ENCODE results near the gene CACNA1D. TPM values are rescaled to one million over a fixed set of nuclear protein-coding genes. Genes with fewer than 3 reads are reported as not detected.

CACNA1D gene
- total and polyA plus RNA-seq, 12 donors = 0.04 to 1.9 (median 0.49) TPM

GRCh38 chr3:53506763-53507145 lies 12.3 kb downstream of the CACNA1D start:
- intact Hi-C loops (cut with DNase I) = no loop called here

DNA sequence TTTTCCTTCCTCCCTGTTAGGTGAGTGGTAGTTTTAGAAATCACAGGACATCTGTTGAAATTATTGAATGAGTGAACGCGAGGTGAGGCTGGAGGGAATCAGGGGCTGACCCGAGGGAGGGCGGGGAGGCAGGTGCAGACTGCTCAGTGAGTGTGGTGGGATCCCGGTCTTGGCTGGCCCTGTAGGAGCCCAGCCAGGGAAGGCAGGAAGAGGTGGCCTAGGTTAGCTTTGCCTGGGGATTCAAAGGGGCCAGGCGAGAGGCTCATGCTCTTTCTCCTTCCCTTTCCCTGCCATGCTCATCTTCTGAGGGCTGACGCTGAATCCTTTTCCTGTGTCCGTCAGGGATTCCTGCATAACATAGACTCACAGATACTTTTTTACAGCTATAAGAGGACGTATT lies 15.1 kb downstream of the CACNA1D start:
- intact Hi-C loops (cut with DNase I) = no loop called here
- DNase-seq = no peak
- 73 to 77% methylated on average over 9 of the region's 9 CpGs for WGBS, 2 donors
- no peak for ATAC-seq
- no peaks in the 10 kb centered on the region for H3K9me3 ChIP-seq
- peaks cover 0 to 61% (median 24%) of the 10 kb centered on the region in 7 donors for H3K27me3 ChIP-seq
- H3K27ac ChIP-seq = no peak overlapping the region
- H3K36me3 ChIP-seq = no peaks in the 10 kb centered on the region
- TF ChIP-seq, protein P1, sequence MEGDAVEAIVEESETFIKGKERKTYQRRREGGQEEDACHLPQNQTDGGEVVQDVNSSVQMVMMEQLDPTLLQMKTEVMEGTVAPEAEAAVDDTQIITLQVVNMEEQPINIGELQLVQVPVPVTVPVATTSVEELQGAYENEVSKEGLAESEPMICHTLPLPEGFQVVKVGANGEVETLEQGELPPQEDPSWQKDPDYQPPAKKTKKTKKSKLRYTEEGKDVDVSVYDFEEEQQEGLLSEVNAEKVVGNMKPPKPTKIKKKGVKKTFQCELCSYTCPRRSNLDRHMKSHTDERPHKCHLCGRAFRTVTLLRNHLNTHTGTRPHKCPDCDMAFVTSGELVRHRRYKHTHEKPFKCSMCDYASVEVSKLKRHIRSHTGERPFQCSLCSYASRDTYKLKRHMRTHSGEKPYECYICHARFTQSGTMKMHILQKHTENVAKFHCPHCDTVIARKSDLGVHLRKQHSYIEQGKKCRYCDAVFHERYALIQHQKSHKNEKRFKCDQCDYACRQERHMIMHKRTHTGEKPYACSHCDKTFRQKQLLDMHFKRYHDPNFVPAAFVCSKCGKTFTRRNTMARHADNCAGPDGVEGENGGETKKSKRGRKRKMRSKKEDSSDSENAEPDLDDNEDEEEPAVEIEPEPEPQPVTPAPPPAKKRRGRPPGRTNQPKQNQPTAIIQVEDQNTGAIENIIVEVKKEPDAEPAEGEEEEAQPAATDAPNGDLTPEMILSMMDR (IDR thresholded peaks at IDR 0.05) = no peak
- H3K4me3 ChIP-seq = no peak overlapping the region
- no peaks in the 10 kb centered on the region for H3K4me1 ChIP-seq

More at GRCh38 chr3:53506763-53507145, 12.3 kb downstream of the CACNA1D start:
- Histone ChIP-seq H3K27me3 (peaks cover 0 to 72% (median 31%) of the 10 kb centered on the region in 7 donors), H3K27ac (no peak overlapping the region), H3K4me3 (no peak overlapping the region), H3K9me3 (no peaks in the 10 kb centered on the region), H3K36me3 (no peaks in the 10 kb centered on the region), H3K4me1 (no peaks in the 10 kb centered on the region)
- DNase-seq = no peak
- no peak for ATAC-seq
- TF ChIP-seq, protein P1 (IDR thresholded peaks at IDR 0.05) = no peak

GRCh38 chr3:53510508-53510907 lies 16.1 kb downstream of the CACNA1D start:
- intact Hi-C loops (cut with DNase I) = no loop called here
- no peak overlapping the region for H3K4me3 ChIP-seq
- H3K4me1 ChIP-seq = no peaks in the 10 kb centered on the region
- TF ChIP-seq, protein P1 (IDR thresholded peaks at IDR 0.05) = no peak
- no peak for ATAC-seq
- no peak for DNase-seq
- H3K27ac ChIP-seq = no peak overlapping the region
- no peaks in the 10 kb centered on the region for H3K9me3 ChIP-seq
- H3K27me3 ChIP-seq = peaks cover 0 to 55% (median 24%) of the 10 kb centered on the region in 7 donors
- 60 to 64% methylated on average over 3 of the region's 3 CpGs for WGBS, 2 donors
- H3K36me3 ChIP-seq = no peaks in the 10 kb centered on the region

- ATAC-seq = no peak
- no peaks in the 10 kb centered on the region for H3K36me3 ChIP-seq
- no peak for DNase-seq
- H3K27me3 ChIP-seq = peaks cover 0 to 49% (median 24%) of the 10 kb centered on the region in 7 donors
- no peaks in the 10 kb centered on the region for H3K4me1 ChIP-seq
- WGBS, 2 donors = 79 to 85% methylated on average over 13 of the region's 13 CpGs
- no peak overlapping the region for H3K4me3 ChIP-seq
- TF ChIP-seq, protein P1 (IDR thresholded peaks at IDR 0.05) = no peak
- intact Hi-C loops (cut with DNase I) = no loop called here
- H3K9me3 ChIP-seq = no peaks in the 10 kb centered on the region
- H3K27ac ChIP-seq = no peak overlapping the region
Measured at GRCh38 chr3:53511246-53511645, 16.8 kb downstream of the CACNA1D start.
